GM19023 (cell line): ENCODE results near the gene CXCL14.

ENCODE experiments used
- ATAC-seq: cut with Tn5 transposase; IDR thresholded peaks from one replicate; pipeline ENCODE4 v1.9.1; 2021; ENCODE audit warnings: mild to moderate bottlenecking, moderate library complexity; ENCODE audit not compliant: unreplicated experiment

The CXCL14 gene

GRCh38 chr5:135569755-135570452, 8.9 kb downstream of the CXCL14 start:
- ATAC-seq = no peak

GRCh38 chr5:135568923-135569360, 9.8 kb downstream of the CXCL14 start:
- ATAC-seq = no peak

GRCh38 chr5:135568246-135568645, 10.5 kb downstream of the CXCL14 start:
- ATAC-seq = no peak

- ATAC-seq = no peak
Observed at GRCh38 chr5:135567661-135568060, 11.1 kb downstream of the CXCL14 start.

GRCh38 chr5:135566422-135567400, 12.1 kb downstream of the CXCL14 start:
- no peak for ATAC-seq

GRCh38 chr5:135565725-135566421, 12.9 kb downstream of the CXCL14 start:
- no peak for ATAC-seq

- no peak for ATAC-seq
Observed at GRCh38 chr5:135565266-135565665, 13.5 kb downstream of the CXCL14 start.

- no peak for ATAC-seq
Observed at GRCh38 chr5:135564331-135564730, 14.5 kb downstream of the CXCL14 start.

GRCh38 chr5:135561266-135561665, 17.5 kb downstream of the CXCL14 start:
- no peak for ATAC-seq

- ATAC-seq = peak; percentile 95
Observed at GRCh38 chr5:135560858-135561257, 17.9 kb downstream of the CXCL14 start.

- ATAC-seq = no peak
Observed at GRCh38 chr5:135559354-135559753, 19.4 kb downstream of the CXCL14 start.

GRCh38 chr5:135557076-135557838, 21.5 kb downstream of the CXCL14 start:
- no peak for ATAC-seq

- ATAC-seq = no peak
Observed at GRCh38 chr5:135556620-135557019, 22.2 kb downstream of the CXCL14 start.

- no peak for ATAC-seq
Observed at GRCh38 chr5:135555530-135555929, 23.3 kb downstream of the CXCL14 start.

- no peak for ATAC-seq
Observed at GRCh38 chr5:135553688-135554462, 24.9 kb downstream of the CXCL14 start.

GRCh38 chr5:135551593-135552447, 27.0 kb downstream of the CXCL14 start:
- peak; percentile 67 for ATAC-seq

GRCh38 chr5:135549413-135549812, 29.4 kb downstream of the CXCL14 start:
- no peak for ATAC-seq

GRCh38 chr5:135547590-135548254, 31.1 kb downstream of the CXCL14 start:
- ATAC-seq = no peak
